Measurements from ENCODE around the gene FNDC1.
"Not testable (repeated sequence)": the region's sequence is repeated elsewhere in the genome, so short reads cannot be mapped to it uniquely, and the experiment has no call there.

FNDC1 gene

DNA sequence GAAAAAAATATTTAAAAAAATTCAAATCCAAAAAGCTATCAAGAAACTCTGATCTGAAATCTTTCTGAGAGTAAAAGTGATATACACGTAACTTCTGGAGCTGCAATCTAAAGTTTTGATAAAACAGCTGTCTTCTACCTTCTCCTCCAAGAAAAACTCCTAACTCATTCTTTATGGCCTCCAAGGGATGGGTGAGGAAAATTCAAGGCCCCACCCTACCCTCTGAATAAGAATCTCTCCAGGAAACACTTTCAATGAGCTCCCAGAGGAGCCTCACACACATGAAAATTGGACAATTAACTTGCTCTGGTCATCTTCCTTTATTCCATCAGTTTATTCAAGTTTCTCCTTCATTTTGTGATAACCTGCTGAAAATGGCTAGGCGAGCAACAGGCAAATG is 93.4 kb downstream of the FNDC1 start:
- H3K27me3 Mint-ChIP-seq = peaks cover 2% of the 10 kb centered on the region
- intact Hi-C loops (cut with micrococcal nuclease) = no loop called here
- no peaks in the 10 kb centered on the region for H3K9me3 Mint-ChIP-seq
- H3K36me3 Mint-ChIP-seq (ENCODE audit: low read depth) = no peaks in the 10 kb centered on the region
- H3K27ac Mint-ChIP-seq = no peak overlapping the region
- no peak overlapping the region for H3K4me3 Mint-ChIP-seq
- H3K4me1 Mint-ChIP-seq (ENCODE audit: low read depth) = no peaks in the 10 kb centered on the region

DNA sequence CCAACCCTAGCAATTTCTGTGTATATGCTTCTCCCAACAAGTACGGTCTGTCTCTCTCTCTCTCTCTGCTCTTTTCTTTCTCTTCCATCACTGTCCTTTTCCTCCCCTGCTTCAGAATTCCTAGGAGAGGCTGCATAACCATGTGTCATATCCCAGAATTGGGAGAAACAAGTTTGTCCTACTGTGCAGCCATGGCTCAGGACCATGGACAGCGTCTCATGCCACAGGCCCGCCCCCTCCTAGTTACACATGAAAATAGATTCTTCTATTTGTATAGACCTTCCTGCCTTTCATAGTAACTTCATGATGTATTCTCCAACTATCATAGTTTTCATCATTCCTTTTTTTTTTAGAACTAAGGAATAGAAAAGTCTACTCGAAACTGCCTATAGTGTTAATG is 98.0 kb downstream of the FNDC1 start:
- Mint-ChIP-seq H3K36me3 (ENCODE audit: low read depth) (no peaks in the 10 kb centered on the region), H3K27ac (no peak overlapping the region), H3K4me3 (no peak overlapping the region), H3K4me1 (ENCODE audit: low read depth) (no peaks in the 10 kb centered on the region), H3K9me3 (no peaks in the 10 kb centered on the region), H3K27me3 (no peaks in the 10 kb centered on the region)
- intact Hi-C loops (cut with micrococcal nuclease) = no loop called here

DNA sequence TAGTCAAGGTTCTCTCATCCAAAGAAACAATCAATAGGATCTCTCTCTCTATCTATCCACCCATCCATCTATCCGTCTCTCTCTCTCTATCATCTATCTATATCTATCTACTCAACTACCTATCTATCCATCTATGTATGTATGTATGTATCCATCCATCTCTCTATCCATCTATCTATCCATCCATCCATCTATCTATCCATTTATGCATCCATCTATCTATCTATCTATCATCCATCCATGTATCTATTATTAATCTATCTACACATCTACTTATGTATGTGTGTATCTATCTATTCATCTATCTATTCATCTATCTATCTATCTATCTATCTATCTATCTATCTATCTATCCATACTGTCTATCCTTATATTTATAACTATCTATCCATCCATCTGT is 99.3 kb downstream of the FNDC1 start:
- H3K27me3 Mint-ChIP-seq = no peaks in the 10 kb centered on the region
- no peak overlapping the region for H3K27ac Mint-ChIP-seq
- intact Hi-C loops (cut with micrococcal nuclease) = no loop called here
- no peaks in the 10 kb centered on the region for H3K4me1 Mint-ChIP-seq (ENCODE audit: low read depth)
- no peak overlapping the region for H3K4me3 Mint-ChIP-seq
- no peaks in the 10 kb centered on the region for H3K9me3 Mint-ChIP-seq
- no peaks in the 10 kb centered on the region for H3K36me3 Mint-ChIP-seq (ENCODE audit: low read depth)

DNA sequence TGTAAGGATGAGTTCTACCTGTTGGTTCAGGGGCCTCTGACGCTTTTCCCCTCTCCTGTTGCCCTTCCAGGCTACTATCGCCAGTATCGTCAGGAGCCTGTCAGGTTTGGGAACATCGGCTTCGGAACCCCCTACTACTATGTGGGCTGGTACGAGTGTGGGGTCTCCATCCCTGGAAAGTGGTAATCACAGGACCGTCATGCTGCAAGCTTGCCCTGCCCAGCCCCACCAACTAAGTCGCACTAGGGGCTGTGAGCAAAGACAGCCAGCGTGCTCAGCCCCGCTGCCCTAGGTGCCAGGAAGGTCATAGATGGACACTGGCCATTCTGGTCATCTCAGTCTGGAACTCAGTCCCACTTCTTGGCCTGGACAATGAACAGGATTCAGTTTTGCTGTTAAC is 102.1 kb downstream of the FNDC1 start:
- intact Hi-C loops (cut with micrococcal nuclease) = no loop called here
- Mint-ChIP-seq H3K4me3 (no peak overlapping the region), H3K27me3 (no peaks in the 10 kb centered on the region), H3K27ac (no peak overlapping the region), H3K4me1 (ENCODE audit: low read depth) (no peaks in the 10 kb centered on the region), H3K9me3 (no peaks in the 10 kb centered on the region), H3K36me3 (ENCODE audit: low read depth) (no peaks in the 10 kb centered on the region)

DNA sequence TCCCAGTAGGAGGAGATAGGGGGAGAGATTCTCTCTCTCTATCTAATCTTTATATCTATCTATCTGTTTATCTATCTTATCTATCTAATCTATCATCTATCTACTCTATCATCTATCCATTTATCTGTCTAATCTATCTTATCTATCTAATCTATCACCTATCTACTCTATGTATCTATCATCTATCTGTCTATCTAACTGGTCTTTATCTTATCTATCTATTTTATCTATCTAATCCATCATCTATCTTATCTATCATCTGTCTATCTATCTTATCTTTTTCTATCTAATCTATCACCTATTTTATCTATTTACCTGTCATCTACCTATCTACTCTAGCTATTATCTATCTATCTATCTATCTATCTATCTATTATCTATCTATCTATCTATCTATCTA is 109.4 kb downstream of the FNDC1 start:
- Mint-ChIP-seq H3K27me3 (no peaks in the 10 kb centered on the region), H3K27ac (no peak overlapping the region), H3K9me3 (no peaks in the 10 kb centered on the region), H3K4me3 (no peak overlapping the region), H3K36me3 (ENCODE audit: low read depth) (no peaks in the 10 kb centered on the region), H3K4me1 (ENCODE audit: low read depth) (no peaks in the 10 kb centered on the region)
- intact Hi-C loops (cut with micrococcal nuclease) = no loop called here

DNA sequence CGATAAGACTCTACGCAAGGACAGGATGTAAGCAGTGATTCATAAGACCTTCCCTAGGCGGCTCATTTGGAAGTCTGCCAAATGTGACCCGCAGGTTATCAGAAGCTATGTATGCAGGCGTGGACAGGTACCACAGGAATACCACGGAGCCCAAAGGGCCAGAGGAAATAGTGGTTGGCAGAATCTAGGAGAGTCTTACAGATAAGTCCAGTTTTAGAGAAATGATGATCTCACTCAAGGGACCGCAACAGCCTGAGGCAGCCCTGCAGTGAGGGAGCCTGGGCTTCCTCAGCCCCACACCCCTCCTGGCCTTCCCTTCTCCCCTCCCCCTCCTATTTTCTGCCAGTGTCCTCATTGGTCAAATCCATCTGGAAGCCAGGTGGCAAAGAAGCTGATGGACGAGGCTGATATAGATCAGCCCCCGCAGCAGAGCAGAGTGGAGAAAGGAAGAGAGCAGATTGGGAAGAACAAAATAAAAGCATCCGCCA is 110.6 kb downstream of the FNDC1 start:
- Mint-ChIP-seq H3K27me3 (no peaks in the 10 kb centered on the region), H3K27ac (no peak overlapping the region), H3K9me3 (no peaks in the 10 kb centered on the region), H3K36me3 (ENCODE audit: low read depth) (no peaks in the 10 kb centered on the region), H3K4me3 (no peak overlapping the region), H3K4me1 (ENCODE audit: low read depth) (no peaks in the 10 kb centered on the region)
- intact Hi-C loops (cut with micrococcal nuclease) = no loop called here

DNA sequence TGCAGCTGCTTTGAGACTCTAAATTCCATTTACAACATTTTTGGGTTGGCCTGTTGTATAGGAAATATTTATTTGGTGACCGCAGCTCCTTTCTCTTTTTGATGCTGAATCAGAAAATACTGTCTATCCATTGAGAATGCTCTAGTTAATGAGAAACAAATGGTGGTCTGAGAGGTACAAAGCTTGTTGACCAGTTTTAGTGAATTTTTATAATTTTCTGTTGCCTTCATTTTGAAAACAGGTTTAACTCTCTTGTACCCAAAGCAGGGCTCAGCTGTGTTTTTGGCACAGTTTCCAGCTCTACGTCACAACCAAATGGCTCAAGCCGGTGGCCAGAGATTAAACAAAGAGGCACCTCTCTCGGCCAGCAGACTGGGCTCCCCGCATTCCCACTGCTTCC is 113.2 kb downstream of the FNDC1 start:
- Mint-ChIP-seq H3K4me1 (ENCODE audit: low read depth) (no peaks in the 10 kb centered on the region), H3K27ac (no peak overlapping the region), H3K36me3 (ENCODE audit: low read depth) (no peaks in the 10 kb centered on the region), H3K9me3 (no peaks in the 10 kb centered on the region), H3K4me3 (no peak overlapping the region), H3K27me3 (no peaks in the 10 kb centered on the region)
- intact Hi-C loops (cut with micrococcal nuclease) = no loop called here

DNA sequence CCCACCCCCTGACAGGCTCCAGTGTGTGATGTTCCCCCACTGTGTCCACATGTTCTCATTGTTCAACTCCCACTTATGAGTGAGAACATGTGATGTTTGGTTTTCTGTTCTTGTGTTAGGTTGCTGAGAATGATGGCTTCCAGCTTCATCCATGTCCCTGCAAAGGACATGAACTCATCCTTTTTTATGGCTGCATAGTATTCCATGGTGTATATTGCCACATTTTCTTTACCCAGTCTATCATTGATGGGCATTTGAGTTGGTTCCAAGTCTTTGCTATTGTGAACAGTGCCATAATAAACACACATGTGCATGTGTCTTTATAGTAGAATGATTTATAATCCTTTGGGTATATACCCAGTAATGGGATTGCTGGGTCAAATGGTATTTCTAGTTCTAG is 115.5 kb downstream of the FNDC1 start:
- H3K27ac Mint-ChIP-seq; H3K27me3 Mint-ChIP-seq; H3K4me3 Mint-ChIP-seq; H3K36me3 Mint-ChIP-seq (ENCODE audit: low read depth); intact Hi-C loops (cut with micrococcal nuclease); H3K9me3 Mint-ChIP-seq; H3K4me1 Mint-ChIP-seq (ENCODE audit: low read depth): not testable (repeated sequence)

DNA sequence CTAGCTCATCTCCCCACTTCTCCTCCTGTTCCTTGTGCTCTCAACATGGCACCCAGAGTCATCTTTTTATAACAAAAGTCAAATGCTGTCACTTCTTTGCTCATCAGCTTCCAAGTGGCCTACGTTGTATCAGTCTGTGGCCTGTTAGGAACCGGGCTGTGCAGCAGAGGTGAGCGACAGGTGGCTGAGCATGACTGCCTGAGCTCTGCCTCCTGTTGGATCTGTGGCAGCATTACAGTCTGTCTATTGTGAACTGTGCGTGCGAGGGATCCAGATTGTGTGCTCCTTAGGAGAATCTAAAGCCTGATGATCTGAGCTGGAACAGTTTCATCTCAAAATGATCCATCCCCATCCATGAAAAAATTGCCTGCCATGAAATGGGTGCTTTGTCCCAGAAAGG is 129.6 kb downstream of the FNDC1 start:
- Mint-ChIP-seq H3K36me3 (ENCODE audit: low read depth) (no peaks in the 10 kb centered on the region), H3K27ac (no peak overlapping the region), H3K27me3 (peaks cover 2% of the 10 kb centered on the region), H3K4me3 (no peak overlapping the region), H3K4me1 (ENCODE audit: low read depth) (no peaks in the 10 kb centered on the region), H3K9me3 (no peaks in the 10 kb centered on the region)
- intact Hi-C loops (cut with micrococcal nuclease) = no loop called here

DNA sequence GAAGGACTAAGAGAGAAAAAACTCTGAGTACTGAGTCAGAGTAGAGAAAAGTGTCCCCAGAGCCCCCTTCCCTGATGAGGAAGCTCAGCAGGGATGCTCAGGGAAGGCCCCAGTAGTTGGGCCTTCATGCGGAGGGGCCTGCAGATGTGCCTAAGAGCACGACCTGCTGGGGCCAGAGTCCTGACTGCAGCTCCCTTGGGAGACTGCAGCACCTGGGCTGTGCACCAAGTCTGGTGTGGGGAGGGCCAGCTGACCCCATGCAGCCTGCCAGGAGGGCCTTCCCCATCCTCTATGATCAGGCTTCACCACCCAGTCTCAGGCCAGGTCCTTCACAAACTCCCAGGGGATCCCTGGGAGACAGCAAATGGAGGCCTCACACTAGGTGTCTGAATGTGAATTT is 130.4 kb downstream of the FNDC1 start:
- intact Hi-C loops (cut with micrococcal nuclease) = no loop called here
- Mint-ChIP-seq H3K9me3 (no peaks in the 10 kb centered on the region), H3K4me3 (no peak overlapping the region), H3K27ac (no peak overlapping the region), H3K36me3 (ENCODE audit: low read depth) (no peaks in the 10 kb centered on the region), H3K4me1 (ENCODE audit: low read depth) (no peaks in the 10 kb centered on the region), H3K27me3 (peaks cover 2% of the 10 kb centered on the region)

DNA sequence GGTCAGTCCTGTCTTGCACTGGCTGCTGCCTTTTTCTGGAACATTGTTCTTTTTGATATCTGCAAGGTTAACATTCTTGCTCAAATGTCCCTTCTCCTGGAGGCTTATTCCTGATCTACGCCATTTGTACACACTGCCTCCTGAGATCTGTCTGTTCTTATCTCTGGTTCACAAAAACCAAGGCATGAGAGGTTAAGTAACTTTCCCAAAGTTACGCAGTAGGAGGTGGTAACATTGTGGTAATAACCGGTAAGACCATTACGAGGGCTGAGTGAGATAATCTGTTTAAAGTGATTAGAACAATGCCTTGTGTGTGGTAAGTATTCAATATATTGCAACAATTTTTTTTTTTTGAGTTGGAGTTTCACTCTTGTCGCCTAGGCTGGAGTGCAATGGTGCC is 132.1 kb downstream of the FNDC1 start:
- no peak overlapping the region for H3K4me3 Mint-ChIP-seq
- no peaks in the 10 kb centered on the region for H3K4me1 Mint-ChIP-seq (ENCODE audit: low read depth)
- no peak overlapping the region for H3K27ac Mint-ChIP-seq
- peaks cover 2% of the 10 kb centered on the region for H3K27me3 Mint-ChIP-seq
- H3K9me3 Mint-ChIP-seq = no peaks in the 10 kb centered on the region
- intact Hi-C loops (cut with micrococcal nuclease) = no loop called here
- no peaks in the 10 kb centered on the region for H3K36me3 Mint-ChIP-seq (ENCODE audit: low read depth)

DNA sequence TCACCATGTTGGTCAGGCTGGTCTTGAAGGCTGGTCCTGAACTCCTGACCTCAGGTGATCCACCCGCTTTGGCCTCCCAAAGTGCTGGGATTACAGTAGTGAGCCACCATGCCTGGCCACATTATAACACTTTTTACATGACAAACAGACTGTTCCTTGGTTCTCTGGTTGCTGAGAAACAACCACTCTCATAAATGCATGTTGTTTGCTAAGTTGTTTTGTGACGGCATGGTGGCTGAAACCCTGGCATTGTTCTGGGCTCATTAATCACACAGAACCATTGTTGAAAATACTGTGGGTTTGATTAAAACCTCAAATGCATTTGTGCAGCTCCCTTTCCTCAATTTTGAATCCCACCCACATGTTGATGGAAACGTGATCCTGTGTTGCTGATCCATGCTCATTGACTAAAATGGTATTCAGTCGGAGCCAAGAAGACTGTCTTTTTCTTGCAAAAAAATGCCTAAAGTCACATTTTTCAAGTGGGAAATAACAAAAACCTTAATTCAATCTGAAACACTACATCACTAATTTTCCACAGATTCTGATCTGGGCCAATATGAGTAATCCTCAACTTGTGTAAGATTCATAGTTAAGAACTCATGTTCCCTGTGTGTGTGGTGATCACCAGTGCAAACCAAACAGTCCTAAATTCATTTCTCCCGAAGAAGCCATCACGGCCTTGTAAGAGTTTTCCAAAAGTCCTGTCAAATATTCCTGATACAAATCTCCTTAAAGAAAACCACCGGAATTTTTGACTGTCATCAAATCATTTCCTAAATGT is 132.8 kb downstream of the FNDC1 start:
- Mint-ChIP-seq H3K4me3 (no peak overlapping the region), H3K36me3 (ENCODE audit: low read depth) (no peaks in the 10 kb centered on the region), H3K9me3 (no peaks in the 10 kb centered on the region), H3K27me3 (peaks cover 2% of the 10 kb centered on the region), H3K27ac (no peak overlapping the region), H3K4me1 (ENCODE audit: low read depth) (no peaks in the 10 kb centered on the region)
- intact Hi-C loops (cut with micrococcal nuclease) = no loop called here

DNA sequence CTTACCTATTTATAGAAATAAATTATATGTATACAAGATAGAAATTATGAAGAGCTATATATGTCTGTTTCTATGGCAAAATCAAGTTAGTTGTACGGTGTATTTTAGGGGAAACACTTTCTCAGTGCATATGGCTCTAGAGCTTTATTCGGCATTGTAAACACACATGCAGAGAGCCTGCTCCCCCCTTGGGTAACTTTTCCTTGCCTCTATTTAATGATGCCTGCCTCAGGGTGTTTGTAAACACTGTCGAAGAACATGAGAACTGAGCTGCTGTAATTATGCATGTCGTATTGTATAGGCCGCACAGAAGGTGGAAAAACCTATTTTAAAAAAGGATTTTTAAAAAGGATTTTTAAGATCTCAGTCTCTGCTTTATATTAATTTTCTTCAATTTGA is 133.4 kb downstream of the FNDC1 start:
- peaks cover 2% of the 10 kb centered on the region for H3K27me3 Mint-ChIP-seq
- intact Hi-C loops (cut with micrococcal nuclease) = no loop called here
- H3K4me3 Mint-ChIP-seq = no peak overlapping the region
- H3K4me1 Mint-ChIP-seq (ENCODE audit: low read depth) = no peaks in the 10 kb centered on the region
- H3K9me3 Mint-ChIP-seq = no peaks in the 10 kb centered on the region
- H3K27ac Mint-ChIP-seq = no peak overlapping the region
- no peaks in the 10 kb centered on the region for H3K36me3 Mint-ChIP-seq (ENCODE audit: low read depth)

DNA sequence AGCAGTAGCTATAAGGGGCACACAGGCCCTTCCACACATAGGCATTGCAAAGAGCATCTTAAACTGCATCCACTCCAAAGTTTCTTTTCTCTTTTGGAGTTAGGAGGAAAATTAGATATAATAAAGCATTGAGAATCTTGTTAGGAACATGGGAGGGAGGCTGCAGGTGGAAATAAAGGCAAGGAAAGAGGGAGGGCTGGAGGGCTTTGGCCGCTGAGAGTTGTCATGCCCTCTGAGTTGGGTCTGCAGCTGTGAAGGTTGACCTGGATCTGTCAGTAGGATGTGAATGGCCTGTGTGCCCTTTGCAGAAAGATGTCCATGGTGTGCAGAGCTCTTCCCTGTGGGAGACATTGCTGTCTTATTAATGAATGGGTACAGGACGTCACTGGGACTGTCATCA is 134.0 kb downstream of the FNDC1 start:
- Mint-ChIP-seq H3K27ac (no peak overlapping the region), H3K4me1 (ENCODE audit: low read depth) (no peaks in the 10 kb centered on the region), H3K36me3 (ENCODE audit: low read depth) (no peaks in the 10 kb centered on the region), H3K4me3 (no peak overlapping the region), H3K9me3 (no peaks in the 10 kb centered on the region), H3K27me3 (peaks cover 2% of the 10 kb centered on the region)
- intact Hi-C loops (cut with micrococcal nuclease) = no loop called here

DNA sequence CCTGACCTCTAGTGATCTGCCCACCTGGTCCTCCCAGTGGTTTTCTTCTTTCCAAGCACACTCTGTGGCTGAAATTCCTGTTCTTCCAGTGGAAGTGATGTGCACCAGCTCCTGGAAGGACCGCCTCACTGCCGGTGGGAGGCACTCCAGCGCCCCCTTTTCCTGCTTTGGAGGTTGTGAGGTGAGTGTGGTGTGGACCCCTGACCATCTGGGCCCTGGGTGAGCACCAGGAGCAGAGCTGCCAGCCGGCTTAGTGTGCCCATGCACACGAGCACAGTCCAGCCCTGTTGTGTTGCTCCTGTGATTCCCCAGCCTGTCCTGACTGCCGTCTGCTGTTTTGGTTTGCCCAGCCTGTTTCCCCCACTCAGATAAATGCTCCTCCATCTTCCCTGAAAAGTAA is 134.6 kb downstream of the FNDC1 start:
- H3K9me3 Mint-ChIP-seq = no peaks in the 10 kb centered on the region
- no peaks in the 10 kb centered on the region for H3K4me1 Mint-ChIP-seq (ENCODE audit: low read depth)
- intact Hi-C loops (cut with micrococcal nuclease) = no loop called here
- peaks cover 2% of the 10 kb centered on the region for H3K27me3 Mint-ChIP-seq
- H3K36me3 Mint-ChIP-seq (ENCODE audit: low read depth) = no peaks in the 10 kb centered on the region
- H3K27ac Mint-ChIP-seq = no peak overlapping the region
- H3K4me3 Mint-ChIP-seq = no peak overlapping the region

All from dendritic cell treated with granulocyte-macrophage colony-stimulating factor and Interleukin-4, amounts not matched to agents 40 ng/mL and 50 ng/mL, for 4 days (primary cell).